ENCODE data around the gene MACROD1.

- TF ChIP-seq FOXO4 (CRISPR knock-in tag; IDR thresholded peaks at IDR 0.05) (no peak), CTCF (IDR thresholded peaks at IDR 0.05 in 2 of 3, conservative IDR thresholded peaks at IDR 0.05 in 1 of 3; ENCODE audit: insufficient read depth in 2 of 3, low read depth in 1 of 3, low read length in 3 of 3) (no peak), ELK1 (CRISPR knock-in tag; IDR thresholded peaks at IDR 0.05) (no peak), ZFP36 (IDR thresholded peaks at IDR 0.05; ENCODE audit: low read depth, low read length, partially characterized antibody) (no peak), RBM34 (IDR thresholded peaks at IDR 0.05; ENCODE audit: borderline replicate concordance, insufficient read depth, low read length) (no peak), ETV5 (CRISPR knock-in tag; IDR thresholded peaks at IDR 0.05; ENCODE audit: low read depth) (no peak), ZNF134 (CRISPR knock-in tag; conservative IDR thresholded peaks at IDR 0.05) (no peak), ZNF224 (CRISPR knock-in tag; IDR thresholded peaks at IDR 0.05) (no peak), TBL1XR1 (IDR thresholded peaks at IDR 0.05; ENCODE audit: low read length in 2 of 2) (no peak), ATF2 (CRISPR knock-in tag; IDR thresholded peaks at IDR 0.05) (no peak)
Observed at GRCh38 chr11:64204080-64204440, 38.1 kb upstream of the MACROD1 start.
